Activated T-cell treated with anti-CD3 and anti-CD28 coated beads, Interleukin-2, amount 50 U/mL, for 24 hours (primary cell): Measurements from ENCODE around the gene AGPAT2.

ENCODE experiments used
- DNase-seq: peaks from one replicate; pipeline ENCODE4 v3.0.0-alpha.2; 2020
- H3K27ac Mint-ChIP-seq: 2 replicates; pipeline ENCODE4 v1.8.0; 2020; ENCODE audit warnings: mild to moderate bottlenecking, mixed read lengths
- H3K27me3 Mint-ChIP-seq: 2 replicates; pipeline ENCODE4 v1.8.0; 2020; ENCODE audit warnings: mixed read lengths
- H3K36me3 Mint-ChIP-seq: 2 replicates; pipeline ENCODE4 v1.8.0; 2020; ENCODE audit warnings: low read depth, mixed read lengths
- H3K4me1 Mint-ChIP-seq: 2 replicates; pipeline ENCODE4 v1.8.0; 2020; ENCODE audit warnings: low read depth, mixed read lengths
- H3K4me3 Mint-ChIP-seq: 2 replicates; pipeline ENCODE4 v1.8.0; 2020; ENCODE audit warnings: mild to moderate bottlenecking, moderate library complexity, mixed read lengths
- H3K9me3 Mint-ChIP-seq: 2 replicates; pipeline ENCODE4 v1.8.0; 2020; ENCODE audit warnings: mixed read lengths

Gene AGPAT2

DNA sequence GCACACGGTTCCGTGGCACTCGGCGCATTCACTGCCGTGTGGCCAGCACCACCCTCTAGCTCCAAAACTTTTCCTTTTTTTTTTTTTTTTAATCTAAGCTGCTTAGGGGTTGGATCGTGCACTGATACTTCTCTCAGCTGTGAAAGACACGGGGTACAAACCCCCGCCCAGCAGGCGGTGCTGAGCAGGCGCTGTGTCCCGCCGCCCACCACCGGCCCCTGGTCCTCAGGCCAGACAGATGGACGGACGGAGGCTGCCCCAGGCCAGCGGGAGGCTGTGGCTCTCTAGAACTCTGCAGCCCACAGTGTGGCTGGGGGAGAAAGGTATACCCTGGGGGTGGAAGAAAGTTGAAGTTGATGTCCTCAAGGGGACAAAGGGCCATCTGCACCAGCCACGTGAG is 6.2 kb downstream of the AGPAT2 start:
- Mint-ChIP-seq H3K4me1 (peaks cover 3% of the 10 kb centered on the region), H3K27me3 (no peaks in the 10 kb centered on the region), H3K4me3 (no peak overlapping the region), H3K9me3 (no peaks in the 10 kb centered on the region), H3K36me3 (no peaks in the 10 kb centered on the region), H3K27ac (no peak overlapping the region)
- no peak for DNase-seq

GRCh38 chr9:136679431-136679941 is 7.8 kb downstream of the AGPAT2 start:
- Mint-ChIP-seq H3K4me1 (no peaks in the 10 kb centered on the region), H3K9me3 (no peaks in the 10 kb centered on the region), H3K27ac (no peak overlapping the region), H3K4me3 (no peak overlapping the region), H3K27me3 (no peaks in the 10 kb centered on the region), H3K36me3 (no peaks in the 10 kb centered on the region)
- no peak for DNase-seq

- Mint-ChIP-seq H3K4me3 (no peak overlapping the region), H3K27ac (no peak overlapping the region), H3K9me3 (no peaks in the 10 kb centered on the region), H3K27me3 (no peaks in the 10 kb centered on the region), H3K4me1 (no peaks in the 10 kb centered on the region), H3K36me3 (peaks cover 2% of the 10 kb centered on the region)
- DNase-seq, result no peak
Measured at GRCh38 chr9:136678624-136679023, 8.6 kb downstream of the AGPAT2 start.

- no peak for DNase-seq
- Mint-ChIP-seq H3K4me3 (no peak overlapping the region), H3K4me1 (no peaks in the 10 kb centered on the region), H3K9me3 (no peaks in the 10 kb centered on the region), H3K36me3 (peaks cover 2% of the 10 kb centered on the region), H3K27me3 (no peaks in the 10 kb centered on the region), H3K27ac (no peak overlapping the region)
Measured at GRCh38 chr9:136678034-136678433, 9.2 kb downstream of the AGPAT2 start.

DNA sequence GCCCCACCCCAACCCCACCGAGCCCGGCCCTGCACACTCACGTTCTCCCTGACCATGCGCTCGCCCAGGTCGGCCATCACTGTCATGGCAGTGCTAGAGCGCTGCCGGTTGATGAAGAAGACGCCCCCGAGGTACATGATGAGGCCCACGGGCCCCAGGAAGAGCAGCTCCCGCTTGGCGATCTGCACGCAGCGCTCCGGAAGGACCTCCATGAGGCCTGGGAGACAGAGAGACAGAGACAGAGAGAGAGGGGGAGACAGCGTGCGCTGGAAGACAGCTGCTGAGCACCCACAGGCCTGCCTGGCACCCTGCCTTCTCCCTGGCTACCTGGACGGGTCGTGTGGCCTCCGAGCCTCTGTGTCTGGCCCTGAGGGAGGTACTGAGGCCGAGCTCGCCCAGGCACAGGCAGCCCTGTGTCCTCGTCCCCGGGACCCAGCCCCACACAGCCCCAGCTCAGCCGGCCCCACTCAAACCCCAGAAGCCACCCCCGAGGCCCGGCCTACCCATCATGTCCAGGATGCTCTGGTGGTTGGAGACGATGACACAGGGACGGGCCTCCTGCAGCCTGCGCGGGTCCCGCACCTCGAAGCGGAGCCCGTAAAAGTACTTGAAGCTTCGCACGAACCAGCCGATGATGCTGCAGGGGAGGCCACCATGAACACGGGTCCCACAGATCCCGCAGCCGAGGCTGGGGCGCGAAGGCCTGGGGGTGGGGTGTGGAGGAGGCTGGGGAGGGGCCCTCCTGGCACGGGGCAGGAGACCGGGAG is 10.2 kb downstream of the AGPAT2 start:
- H3K4me1 Mint-ChIP-seq, result no peaks in the 10 kb centered on the region
- no peak for DNase-seq
- no peak overlapping the region for H3K4me3 Mint-ChIP-seq
- no peak overlapping the region for H3K27ac Mint-ChIP-seq
- no peaks in the 10 kb centered on the region for H3K9me3 Mint-ChIP-seq
- peaks cover 2% of the 10 kb centered on the region for H3K36me3 Mint-ChIP-seq
- H3K27me3 Mint-ChIP-seq, result no peaks in the 10 kb centered on the region

- peaks cover 2% of the 10 kb centered on the region for H3K36me3 Mint-ChIP-seq
- H3K27ac Mint-ChIP-seq, result no peak overlapping the region
- no peak for DNase-seq
- no peak overlapping the region for H3K4me3 Mint-ChIP-seq
- no peaks in the 10 kb centered on the region for H3K9me3 Mint-ChIP-seq
- H3K27me3 Mint-ChIP-seq, result no peaks in the 10 kb centered on the region
- H3K4me1 Mint-ChIP-seq, result no peaks in the 10 kb centered on the region
Measured at GRCh38 chr9:136676297-136676794, 10.9 kb downstream of the AGPAT2 start.

GRCh38 chr9:136675477-136676296 is 11.6 kb downstream of the AGPAT2 start:
- H3K9me3 Mint-ChIP-seq, result no peaks in the 10 kb centered on the region
- no peak overlapping the region for H3K27ac Mint-ChIP-seq

GRCh38 chr9:136674786-136675349 is 12.4 kb downstream of the AGPAT2 start:
- no peaks in the 10 kb centered on the region for H3K9me3 Mint-ChIP-seq
- H3K27ac Mint-ChIP-seq, result no peak overlapping the region
- H3K4me1 Mint-ChIP-seq, result no peaks in the 10 kb centered on the region
- no peak for DNase-seq
- no peak overlapping the region for H3K4me3 Mint-ChIP-seq
- H3K27me3 Mint-ChIP-seq, result no peaks in the 10 kb centered on the region
- H3K36me3 Mint-ChIP-seq, result peaks cover 2% of the 10 kb centered on the region

More at GRCh38 chr9:136675477-136676296, 11.6 kb downstream of the AGPAT2 start:
- Mint-ChIP-seq H3K4me1 (no peaks in the 10 kb centered on the region), H3K36me3 (peaks cover 2% of the 10 kb centered on the region), H3K4me3 (no peak overlapping the region), H3K27me3 (no peaks in the 10 kb centered on the region)
- no peak for DNase-seq

DNA sequence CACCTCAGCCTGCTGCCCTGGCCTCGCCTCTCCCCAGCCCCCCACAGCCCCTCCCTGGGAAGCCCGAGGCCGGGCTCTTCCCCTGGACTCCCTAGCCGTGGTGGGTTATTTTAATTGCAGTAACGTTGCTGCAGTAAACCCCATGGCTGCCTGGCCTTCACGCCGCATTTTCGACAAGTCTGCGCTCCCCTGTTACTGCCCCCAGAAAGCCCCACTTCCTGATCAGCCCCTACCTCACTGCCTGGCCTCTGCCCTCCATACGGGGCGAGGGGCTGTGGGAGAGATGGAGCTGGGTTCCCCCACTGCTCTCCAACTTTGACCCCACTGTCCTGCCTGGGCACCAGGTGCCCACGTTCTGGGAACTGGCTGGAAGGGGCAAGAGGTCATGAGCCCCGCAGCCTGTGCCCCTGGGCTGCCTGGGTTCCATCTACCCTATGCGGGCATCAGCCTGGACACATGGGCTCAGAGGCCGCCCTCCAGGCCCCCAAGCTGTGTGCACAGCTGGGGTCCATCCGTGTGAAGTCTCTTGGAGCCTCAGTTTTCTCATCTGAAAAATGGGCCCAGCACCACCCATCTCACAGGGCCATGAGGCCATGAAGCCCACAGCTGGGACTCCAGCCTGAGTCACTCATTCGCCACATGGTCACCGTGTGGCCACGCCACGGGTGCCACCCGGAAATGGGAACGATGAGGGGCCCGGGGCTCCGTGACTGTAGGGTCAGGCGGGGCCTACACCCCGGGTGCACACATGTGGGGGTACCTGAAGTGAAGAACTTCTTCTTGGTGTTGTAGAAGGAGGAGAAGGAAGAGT is 13.1 kb downstream of the AGPAT2 start:
- Mint-ChIP-seq H3K36me3 (peaks cover 2% of the 10 kb centered on the region), H3K4me3 (no peak overlapping the region), H3K27ac (no peak overlapping the region), H3K27me3 (no peaks in the 10 kb centered on the region), H3K4me1 (no peaks in the 10 kb centered on the region), H3K9me3 (no peaks in the 10 kb centered on the region)
- no peak for DNase-seq

DNA sequence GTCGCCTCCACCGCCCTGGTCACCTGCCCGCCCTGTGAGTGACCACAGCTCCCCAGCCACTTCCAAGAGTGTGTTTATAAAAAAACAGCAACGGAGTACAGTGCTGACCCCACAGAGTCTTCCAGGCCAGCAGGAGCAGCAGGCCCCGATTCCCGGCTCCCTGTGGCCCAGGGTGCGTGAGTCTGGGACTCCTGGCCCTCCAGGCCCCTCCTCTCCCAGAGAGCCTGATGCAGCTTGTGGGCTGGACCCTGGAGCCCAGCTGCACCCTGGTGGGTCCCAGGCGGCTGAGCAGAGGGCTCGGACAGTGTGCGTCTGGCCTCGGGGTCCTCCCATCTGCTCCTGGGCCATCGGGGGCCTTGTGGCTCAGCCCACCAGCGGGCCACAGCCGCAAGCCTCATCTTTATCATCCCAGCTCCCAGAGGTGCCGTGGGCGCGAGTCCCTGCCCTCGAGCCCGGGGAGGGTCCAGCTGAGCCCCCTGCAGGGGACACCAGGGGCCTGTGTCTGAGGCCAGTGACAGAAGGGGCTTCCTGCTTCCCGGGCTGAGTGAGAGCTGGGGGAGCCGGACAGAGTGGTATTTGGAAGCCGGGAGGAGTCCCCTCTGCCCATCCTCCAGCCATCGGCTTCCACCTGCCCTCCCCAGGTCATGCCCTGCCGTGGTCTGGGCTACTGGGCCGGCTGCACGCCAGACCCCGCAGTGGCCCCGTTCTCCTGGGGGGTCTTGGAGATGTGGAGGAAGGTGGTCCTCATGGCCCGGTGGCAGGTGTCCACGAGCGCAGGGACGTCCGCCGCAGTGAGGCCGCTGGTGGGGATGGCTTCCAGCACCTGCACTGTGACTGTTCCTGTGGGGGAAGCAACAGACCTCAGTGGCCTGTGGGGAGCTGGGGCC is 13.9 kb downstream of the AGPAT2 start:
- no peak for DNase-seq
- Mint-ChIP-seq H3K9me3 (no peaks in the 10 kb centered on the region), H3K36me3 (peaks cover 2% of the 10 kb centered on the region), H3K27me3 (peaks cover 6% of the 10 kb centered on the region), H3K4me3 (no peak overlapping the region), H3K27ac (no peak overlapping the region), H3K4me1 (no peaks in the 10 kb centered on the region)

DNA sequence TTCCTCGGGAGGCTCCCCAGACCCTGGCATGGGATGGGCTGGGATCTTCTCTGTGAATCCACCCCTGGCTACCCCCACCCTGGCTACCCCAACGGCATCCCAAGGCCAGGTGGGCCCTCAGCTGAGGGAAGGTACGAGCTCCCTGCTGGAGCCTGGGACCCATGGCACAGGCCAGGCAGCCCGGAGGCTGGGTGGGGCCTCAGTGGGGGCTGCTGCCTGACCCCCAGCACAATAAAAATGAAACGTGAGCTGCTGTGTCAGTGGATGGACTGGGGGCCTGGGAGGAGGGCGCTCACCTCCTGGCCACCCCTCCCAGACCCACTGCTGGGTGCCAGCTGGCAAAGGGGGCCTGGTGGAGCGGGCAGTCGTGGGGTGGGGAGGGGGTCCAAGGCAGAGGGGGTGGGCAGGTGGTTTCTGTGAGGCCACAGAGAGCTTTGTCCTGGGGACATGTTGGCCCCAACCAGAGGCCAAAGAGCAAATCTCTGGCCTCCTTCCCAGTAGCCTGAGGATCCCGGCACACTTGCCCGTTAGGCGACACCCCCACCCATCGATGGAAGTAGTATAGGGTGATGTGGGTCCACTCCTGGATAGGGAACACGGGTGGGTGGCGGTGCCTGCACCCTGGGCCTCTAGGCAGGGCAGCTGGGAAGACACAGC is 14.7 kb downstream of the AGPAT2 start:
- no peak overlapping the region for H3K27ac Mint-ChIP-seq
- no peak overlapping the region for H3K4me3 Mint-ChIP-seq
- no peak for DNase-seq

DNA sequence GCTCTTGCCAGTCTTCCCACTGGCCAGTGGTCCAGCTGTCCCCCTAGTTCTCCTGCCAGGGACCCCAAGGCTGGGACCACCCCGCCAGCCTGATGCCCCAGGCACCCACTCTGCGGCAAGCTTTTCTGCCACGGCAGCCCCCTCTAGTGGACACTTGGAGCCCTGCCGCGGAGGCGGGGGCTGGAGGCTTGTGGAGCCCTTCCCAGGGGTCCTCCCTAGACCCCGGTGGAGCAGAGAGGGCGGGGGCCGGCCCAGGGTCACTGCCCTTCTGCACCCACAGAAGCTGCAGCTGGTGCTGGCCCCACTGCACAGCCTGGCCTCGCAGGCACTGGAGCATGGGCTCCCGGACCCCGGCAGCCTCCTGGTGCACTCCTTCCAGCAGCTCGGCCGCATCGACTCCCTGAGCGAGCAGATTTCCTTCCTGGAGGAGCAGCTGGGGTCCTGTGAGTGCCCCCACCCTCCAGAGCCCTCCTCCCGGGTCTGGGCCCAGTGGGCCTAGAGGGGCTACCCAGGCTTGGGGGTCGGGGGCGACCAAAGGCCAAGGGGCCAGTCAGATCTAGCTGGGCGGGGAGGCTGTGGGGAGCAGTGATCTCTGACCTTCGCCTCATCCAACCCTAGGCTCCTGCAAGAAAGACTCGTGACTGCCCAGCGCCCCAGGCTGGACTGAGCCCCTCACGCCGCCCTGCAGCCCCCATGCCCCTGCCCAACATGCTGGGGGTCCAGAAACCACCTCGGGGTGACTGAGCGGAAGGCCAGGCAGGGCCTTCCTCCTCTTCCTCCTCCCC is 15.4 kb downstream of the AGPAT2 start:
- no peak overlapping the region for H3K4me3 Mint-ChIP-seq
- H3K36me3 Mint-ChIP-seq, result peaks cover 2% of the 10 kb centered on the region
- H3K4me1 Mint-ChIP-seq, result no peaks in the 10 kb centered on the region
- H3K27ac Mint-ChIP-seq, result no peak overlapping the region
- no peaks in the 10 kb centered on the region for H3K9me3 Mint-ChIP-seq
- DNase-seq, result peak; percentile 69
- peaks cover 6% of the 10 kb centered on the region for H3K27me3 Mint-ChIP-seq

More for the DNA sequence above, 14.7 kb downstream of the AGPAT2 start:
- Mint-ChIP-seq H3K4me1 (no peaks in the 10 kb centered on the region), H3K9me3 (no peaks in the 10 kb centered on the region), H3K36me3 (peaks cover 2% of the 10 kb centered on the region), H3K27me3 (peaks cover 6% of the 10 kb centered on the region)
